ENCODE results near the gene EXOC3L4. TPM values are rescaled to one million over a fixed set of nuclear protein-coding genes. Genes with fewer than 3 reads are reported as not detected.

EXOC3L4 gene
- total and polyA plus RNA-seq, 9 of the 15 experiments (the other 6 are each of a cell fraction or from before 2014, with no cell fraction given) = 0.10 to 6.7 (median 0.98) TPM; not detected in 1

- H4K20me1 ChIP-seq (replicated peaks; ENCODE audit: control insufficient read depth, insufficient read depth, low read length) = no peaks in the 10 kb centered on the region
- POLR2A ChIA-PET = interaction anchor here (0.7 to 1.3 kb wide), 2 partner anchors 362 to 570 kb away, joined by 3 read pairs; no protein-coding TSS in a partner anchor
Measured at GRCh38 chr14:103067231-103067954, 27.1 kb upstream of the EXOC3L4 start.

More at GRCh38 chr14:103067231-103067954, 27.1 kb upstream of the EXOC3L4 start:
- H3K27me3 ChIP-seq (ENCODE audit: control insufficient read depth in 2 of 2, insufficient read depth in 2 of 2, low read length in 2 of 2) = peaks cover 0 to 11% of the 10 kb centered on the region in 2 experiments; a peak in 2 of 5 replicates
- CTCF ChIA-PET (ENCODE audit: low intra/inter-chr PET ratio) = no interaction called here
- in situ Hi-C loops (cut with MboI) = no loop called here
- FAIRE-seq (no peak), ATAC-seq (no peak), DNase-seq (ENCODE audit: extremely low read depth in 1 of 4, low spot score in 3 of 4) (no peak)
- H3K9me1 ChIP-seq (ENCODE audit: control insufficient read depth, insufficient read depth, low read length) = no peaks in the 10 kb centered on the region
- intact Hi-C loops (cut with micrococcal nuclease) = no loop called here
- BruUV-seq (replicated peaks) = no TSS peak
- H3K9me3 ChIP-seq (replicated peaks; ENCODE audit: control insufficient read depth, insufficient read depth, low read depth, low read length) = no peaks in the 10 kb centered on the region
- no peaks in the 10 kb centered on the region for H3K36me3 ChIP-seq (ENCODE audit: control insufficient read depth, insufficient read depth, low read length)
- H3K9ac ChIP-seq (ENCODE audit: insufficient read depth in 1 of 2, low read depth in 2 of 2, low read length in 2 of 2) = no peak overlapping the region
- peaks cover 0 to 28% of the 10 kb centered on the region in 2 experiments; a peak in 3 of 5 replicates for H3K4me1 ChIP-seq (replicated peaks in 1 of 2; ENCODE audit: control insufficient read depth in 2 of 2, insufficient read depth in 2 of 2, low read length in 2 of 2)
- H3K4me2 ChIP-seq (ENCODE audit: insufficient read depth, low read length) = no peak overlapping the region
- no peak for TF ChIP-seq ATF4 (CRISPR knock-in tag; IDR thresholded peaks at IDR 0.05)
- TF ChIP-seq ZNF384 (IDR thresholded peaks at IDR 0.05; ENCODE audit: low read depth, low read length) = peak; percentile 44; the same call in 1 of the 2 replicates
- H2AFZ ChIP-seq (ENCODE audit: low read depth, low read length) = no peak overlapping the region
- H3K79me2 ChIP-seq (ENCODE audit: control insufficient read depth, insufficient read depth, low read length) = no peaks in the 10 kb centered on the region
- 16% methylated on average over 7 of the region's 8 CpGs for WGBS (ENCODE audit: insufficient coverage, low coverage, missing lambda C conversion rate)
- H3K27ac ChIP-seq (ENCODE audit: extremely low read depth, low read depth, low read length) = no peak overlapping the region
- H3K4me3 ChIP-seq = no peak overlapping the region
